ENCODE data around the gene PSMA7.

Gene PSMA7

GRCh38 chr20:62087227-62087626 lies 56.0 kb downstream of the PSMA7 start:
- no peak for DNase-seq (ENCODE audit: low spot score)

All from globus pallidus (tissue), 1 donor.